Pancreas (tissue), 10 donors: Measurements from ENCODE around the gene MPDU1. TPM values are rescaled to one million over a fixed set of nuclear protein-coding genes. Genes with fewer than 3 reads are reported as not detected.

Experiments
- ATAC-seq, 4 donors: fragments of 200-7000 bp; cut with Tn5 transposase; one replicate each; pipeline versions ENCODE4 v1.8.0 to v1.9.1; 2020; ENCODE audit warnings: mild to moderate bottlenecking in 4 of 4, moderate library complexity in 4 of 4
- DNase-seq, 6 donors: peaks; one replicate each; pipeline ENCODE4 v3.0.0-alpha.2; 2020
- FAIRE-seq: peaks from 2 replicates; lab custom pipeline; 2012; peaks lifted over from hg19 to GRCh38; lab: Jason Lieb, UNC
- H3K27ac ChIP-seq, 4 donors: fragments of 200-600 bp; sonication (generic); 1 replicate in 3 of 4; 2 replicates in 1 of 4; pipeline versions ENCODE4 v1.5.0 to v1.8.0; 2020
- H3K27me3 ChIP-seq, 4 donors: fragments of 200-600 bp; one replicate each; pipeline ENCODE4 v1.8.0; 2021
- H3K36me3 ChIP-seq, 3 donors: fragments of 200-600 bp; sonication (generic) in 1 of 3; one replicate each; pipeline versions ENCODE4 v1.5.0 to v1.8.0; 2020 to 2021
- H3K4me1 ChIP-seq, 3 donors: fragments of 200-600 bp; one replicate each; pipeline ENCODE4 v1.8.0; 2021
- H3K4me3 ChIP-seq, 4 donors: fragments of 200-600 bp; sonication (generic) in 2 of 4; one replicate each; pipeline versions ENCODE4 v1.5.0 to v1.8.0; 2020 to 2021
- H3K9me3 ChIP-seq, 4 donors: fragments of 200-600 bp; one replicate each; pipeline ENCODE4 v1.8.0; 2021
- CTCF ChIP-seq, 4 donors: fragments of 200-600 bp; sonication (generic) in 3 of 4; IDR thresholded peaks; one replicate each; pipeline versions ENCODE4 v1.5.0 to v1.8.0; 2021; ENCODE audit warnings: antibody characterized with exemption in 4 of 4
- WGBS, 2 donors: extraction: QIAGEN DNeasy Blood & Tissue Kit; methylation state at CpG; one replicate each; pipeline ENCODE4 v1.1.7; 2013; 5-methylcytosine and 5-hydroxymethylcytosine counted together
- intact Hi-C, 3 donors: fragments of 100-400 bp; cut with DNase I; formaldehyde crosslinking; loops; one replicate each; pipeline versions ENCODE4 v1.11.1 to v1.14.2; 2022
- polyA plus RNA-seq, 2 donors: library from polyadenylated mRNA; stranded (reverse); fragments of 200-250 nt; gene quantifications; one replicate each; pipeline ENCODE4 v1.2.3, GENCODE V29; 2013
- total RNA-seq, 6 donors: library from RNA; stranded (reverse); fragmentation: NEBNext Ultra II Directional in 4 of 6; extraction: Animal tissue kit (Norgen Biotek cat#: 25700) in 4 of 6; gene quantifications; one replicate each; pipeline versions ENCODE4 v1.2.1 to v1.2.4, GENCODE V29; 2021 to 2023
- donor health status: healthy with polysubstance abuse.
- donor health status: DM: no; HTN: no; CAD: no; lungs with moderate emphysema.
- donor health status: DM: no; HTN: no; CAD: no.
- donor health status: control.
- donor health status: control.
- donor health status: Bipolar disorder and iron deficiency.
- donor health status: DM: yes; HTN: yes; CAD: no.
- donor health status: DM: no; HTN: no; CAD: no.
- donor health status: DM: no; HTN: no; CAD: no.
- donor health status: DM: yes; HTN: yes; CAD: no.

MPDU1 gene
- total and polyA plus RNA-seq, 8 donors, result 12.3 to 48.2 (median 20.7) TPM

GRCh38 chr17:7559320-7560171, 24.1 kb upstream of the MPDU1 start:
- ATAC-seq (no peak), FAIRE-seq (no peak), DNase-seq (peak in 5 of 6 donors; percentile 52 to 75 (median 62))
- 17 to 21% methylated on average over 18 of the region's 18 CpGs for WGBS, 2 donors
- no peak for TF ChIP-seq CTCF (IDR thresholded peaks at IDR 0.05)
- Histone ChIP-seq H3K9me3 (no peaks in the 10 kb centered on the region), H3K36me3 (no peaks in the 10 kb centered on the region), H3K27me3 (no peaks in the 10 kb centered on the region), H3K4me3 (peak overlapping the region; percentile 10 to 97 (median 53)), H3K4me1 (peaks cover 25 to 43% (median 30%) of the 10 kb centered on the region in 3 donors), H3K27ac (peak overlapping the region; percentile 80 to 94 (median 90))
- intact Hi-C loops, result loop anchor here in 2 of 3 donors (5.0 to 10.0 kb wide), 2 partner anchors 47 to 205 kb away; partner anchors contain the start of genes KCTD11 (in 1 of the 2) and TMEM95 (in 1 of the 2)

- H3K27me3 ChIP-seq, result no peaks in the 10 kb centered on the region
- H3K27ac ChIP-seq, result peak overlapping the region; percentile 22 to 94 (median 86)
- DNase-seq (peak in 5 of 6 donors; percentile 73 to 86 (median 81)), ATAC-seq (peak; percentile 54 to 66 (median 58)), FAIRE-seq (no peak)
- peaks cover 25 to 43% (median 30%) of the 10 kb centered on the region in 3 donors for H3K4me1 ChIP-seq
- intact Hi-C loops, result loop anchor here in 1 of 3 donors (5.0 kb wide), 1 partner anchor 48 kb away; no protein-coding TSS in a partner anchor
- peak; percentile 45 to 66 (median 52) for TF ChIP-seq CTCF (IDR thresholded peaks at IDR 0.05)
- WGBS, 2 donors, result 16 to 19% methylated on average over 22 of the region's 22 CpGs
- peaks cover 0 to 3% (median 2%) of the 10 kb centered on the region in 3 donors for H3K36me3 ChIP-seq
- no peaks in the 10 kb centered on the region for H3K9me3 ChIP-seq
- peak overlapping the region in 2 of 4 donors; percentile 80 to 97 for H3K4me3 ChIP-seq
Measured at GRCh38 chr17:7560172-7561027, 23.3 kb upstream of the MPDU1 start.

GRCh38 chr17:7561028-7561575, 22.6 kb upstream of the MPDU1 start:
- no peaks in the 10 kb centered on the region for H3K9me3 ChIP-seq
- H3K27ac ChIP-seq, result peak overlapping the region; percentile 79 to 94 (median 88)
- peaks cover 0 to 6% (median 4%) of the 10 kb centered on the region in 3 donors for H3K36me3 ChIP-seq
- ATAC-seq, result peak; percentile 78 to 85 (median 80)
- peak; percentile 91 to 97 (median 95) for DNase-seq
- WGBS, 2 donors, result 0 to 1% methylated on average over 32 of the region's 32 CpGs
- peaks cover 25 to 43% (median 30%) of the 10 kb centered on the region in 3 donors for H3K4me1 ChIP-seq
- H3K4me3 ChIP-seq, result peak overlapping the region; percentile 80 to 97 (median 92)
- TF ChIP-seq CTCF (IDR thresholded peaks at IDR 0.05), result peak; percentile 62 to 80 (median 64)
- FAIRE-seq, result no peak
- intact Hi-C loops, result loop anchor here in 1 of 3 donors (5.0 kb wide), 1 partner anchor 49 kb away; no protein-coding TSS in a partner anchor
- no peaks in the 10 kb centered on the region for H3K27me3 ChIP-seq

GRCh38 chr17:7561589-7562207, 22.0 kb upstream of the MPDU1 start, which contains the start of gene SENP3:
TSS of gene SENP3 (plus strand) at chr17:7561919. CDS start at chr17:7563077, 1,158 bp downstream.
- intact Hi-C loops, result loop anchor here in 1 of 3 donors (5.0 kb wide), 1 partner anchor 49 kb away; no protein-coding TSS in a partner anchor
- Histone ChIP-seq H3K27ac (peak within 1 kb of the TSS; percentile 79 to 94 (median 88)), H3K36me3 (peaks cover 0 to 6% (median 4%) of the 10 kb centered on the region in 3 donors), H3K9me3 (no peaks in the 10 kb centered on the region), H3K27me3 (no peaks in the 10 kb centered on the region), H3K4me3 (peak within 1 kb of the TSS; percentile 80 to 97 (median 92)), H3K4me1 (peaks cover 25 to 43% (median 30%) of the 10 kb centered on the region in 3 donors)
- WGBS, 2 donors, result 0 to 1% methylated on average over 41 to 82 of the region's 82 CpGs
- no peak for FAIRE-seq
- no peak for TF ChIP-seq CTCF (IDR thresholded peaks at IDR 0.05)
- DNase-seq, result peak; percentile 86 to 97 (median 91)
- ATAC-seq, result peak; percentile 64 to 82 (median 79)
